Endothelial cell of umbilical vein (primary cell): ENCODE measurements around the gene CDK18.

Experiments used
- EZH2 ChIP-seq: IDR thresholded peaks from 2 replicates; pipeline ENCODE4 v1.6.1; 2012; ENCODE audit warnings: borderline replicate concordance, low read depth, mild to moderate bottlenecking, moderate library complexity, low read length, inconsistent platforms; ENCODE audit not compliant: severe bottlenecking
- POLR2A ChIP-seq: IDR thresholded peaks from 2 replicates; pipeline ENCODE4 v1.6.1; 2012; ENCODE audit warnings: low read depth, mild to moderate bottlenecking, control low read depth, low read length
- TF ChIP-seq, protein P1 (sequence below), 2 donors: IDR thresholded peaks; 1 replicate in 1 of 2; 2 replicates in 1 of 2; pipeline ENCODE4 v1.5.1; 2011; ENCODE audit warnings: low read length in 2 of 2, mild to moderate bottlenecking in 2 of 2, moderate library complexity in 2 of 2, control low read depth in 1 of 2, inconsistent platforms in 1 of 2, low read depth in 1 of 2; ENCODE audit not compliant: insufficient read depth in 1 of 2; ENCODE audit errors: extremely low read depth in 1 of 2

DNA sequence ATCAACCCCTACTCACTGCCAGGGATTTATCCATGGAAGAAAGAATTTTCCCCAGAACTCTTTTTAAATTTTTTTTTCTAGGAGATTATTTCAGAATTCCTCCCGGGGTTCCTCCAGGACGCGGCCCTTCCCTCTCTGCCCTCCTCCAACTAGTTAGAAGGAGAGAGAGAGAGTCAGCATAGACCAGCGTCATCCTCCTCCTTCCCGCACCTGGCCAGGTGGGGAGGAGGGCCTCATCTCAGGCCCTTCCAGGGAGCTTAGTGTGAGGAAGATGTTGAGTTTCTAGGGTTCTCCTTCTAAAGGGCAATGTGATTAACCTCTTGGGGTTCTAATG, 63.6 kb downstream of the CDK18 start:
- TF ChIP-seq, protein P1, sequence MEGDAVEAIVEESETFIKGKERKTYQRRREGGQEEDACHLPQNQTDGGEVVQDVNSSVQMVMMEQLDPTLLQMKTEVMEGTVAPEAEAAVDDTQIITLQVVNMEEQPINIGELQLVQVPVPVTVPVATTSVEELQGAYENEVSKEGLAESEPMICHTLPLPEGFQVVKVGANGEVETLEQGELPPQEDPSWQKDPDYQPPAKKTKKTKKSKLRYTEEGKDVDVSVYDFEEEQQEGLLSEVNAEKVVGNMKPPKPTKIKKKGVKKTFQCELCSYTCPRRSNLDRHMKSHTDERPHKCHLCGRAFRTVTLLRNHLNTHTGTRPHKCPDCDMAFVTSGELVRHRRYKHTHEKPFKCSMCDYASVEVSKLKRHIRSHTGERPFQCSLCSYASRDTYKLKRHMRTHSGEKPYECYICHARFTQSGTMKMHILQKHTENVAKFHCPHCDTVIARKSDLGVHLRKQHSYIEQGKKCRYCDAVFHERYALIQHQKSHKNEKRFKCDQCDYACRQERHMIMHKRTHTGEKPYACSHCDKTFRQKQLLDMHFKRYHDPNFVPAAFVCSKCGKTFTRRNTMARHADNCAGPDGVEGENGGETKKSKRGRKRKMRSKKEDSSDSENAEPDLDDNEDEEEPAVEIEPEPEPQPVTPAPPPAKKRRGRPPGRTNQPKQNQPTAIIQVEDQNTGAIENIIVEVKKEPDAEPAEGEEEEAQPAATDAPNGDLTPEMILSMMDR (IDR thresholded peaks at IDR 0.05; ENCODE audit: extremely low read depth in 1 of 2, insufficient read depth in 1 of 2, low read depth in 1 of 2, low read length in 2 of 2) = no peak
- TF ChIP-seq EZH2 (no peak), POLR2A (no peak)
